Esophagus muscularis mucosa (tissue), 4 donors: ENCODE measurements around the gene TSPAN2. TPM values are rescaled to one million over a fixed set of nuclear protein-coding genes. Genes with fewer than 3 reads are reported as not detected.

ENCODE experiments used
- DNase-seq: peaks from one replicate; pipeline ENCODE4 v3.0.0-alpha.2; 2017; ENCODE audit errors: extremely low spot score
- H3K27ac ChIP-seq, 4 donors: fragments of 200-600 bp; sonication (generic); replicated peaks in 1 of 4; 1 replicate in 3 of 4; 2 replicates in 1 of 4; pipeline ENCODE4 v1.5.1; 2016 to 2019; ENCODE audit warnings: mild to moderate bottlenecking in 1 of 4
- H3K27me3 ChIP-seq, 4 donors: fragments of 200-600 bp; sonication (generic); one replicate each; pipeline versions ENCODE4 v1.5.1 to v1.6.0; 2016 to 2019
- H3K36me3 ChIP-seq, 4 donors: fragments of 200-600 bp; sonication (generic); one replicate each; pipeline ENCODE4 v1.5.1; 2016 to 2019
- H3K4me1 ChIP-seq, 4 donors: fragments of 200-600 bp; sonication (generic); one replicate each; pipeline ENCODE4 v1.5.1; 2016 to 2019
- H3K4me3 ChIP-seq, 4 donors: fragments of 200-600 bp; sonication (generic); 1 replicate in 2 of 4; 2 replicates in 2 of 4; pipeline ENCODE4 v1.5.1; 2016 to 2019; ENCODE audit warnings: mild to moderate bottlenecking in 4 of 4, moderate library complexity in 1 of 4
- H3K9me3 ChIP-seq, 4 donors: fragments of 200-600 bp; sonication (generic); 1 replicate in 3 of 4; 2 replicates in 1 of 4; pipeline ENCODE4 v1.5.1; 2016 to 2019
- CTCF ChIP-seq, 3 experiments: fragments of 200-600 bp in 2 of 3; fragments of 450-650 bp in 1 of 3; sonication (generic) in 2 of 3; IDR thresholded peaks; one replicate each; pipeline ENCODE4 v1.5.1; 2017 to 2019; ENCODE audit warnings: antibody characterized with exemption in 3 of 3, mild to moderate bottlenecking in 2 of 3, moderate library complexity in 1 of 3
- EP300 ChIP-seq: sonication (generic); formaldehyde crosslinking; IDR thresholded peaks from one replicate; pipeline ENCODE4 v1.6.1; 2017; ENCODE audit warnings: antibody characterized with exemption
- POLR2A ChIP-seq: fragments of 450-650 bp; IDR thresholded peaks from one replicate; pipeline ENCODE4 v1.6.1; 2017; ENCODE audit warnings: antibody characterized with exemption, moderate library complexity, mild to moderate bottlenecking, low read depth
- POLR2AphosphoS5 ChIP-seq, 2 donors: sonication (generic); formaldehyde crosslinking; IDR thresholded peaks; one replicate each; pipeline ENCODE4 v1.6.1; 2017; ENCODE audit warnings: antibody characterized with exemption in 2 of 2
- WGBS: methylation state at CpG from one replicate; pipeline ENCODE4 v1.1.5; 2018; 5-methylcytosine and 5-hydroxymethylcytosine counted together
- intact Hi-C: fragments of 100-400 bp; cut with DNase I; formaldehyde crosslinking; loops from one replicate; pipeline ENCODE4 v1.15.1; 2023
- total RNA-seq, 4 donors: library from RNA; depleted of rRNA; stranded (reverse); fragments of >200 nt; gene quantifications; one replicate each; pipeline versions ENCODE4 v1.1.0 to v1.2.1, GENCODE V29; 2016

The TSPAN2 gene
- total RNA-seq, 4 donors from 2014 or later, result 35.8 to 70.2 (median 66.7) TPM

GRCh38 chr1:115121793-115122192 lies 32.5 kb upstream of the TSPAN2 start:
- Histone ChIP-seq H3K4me1 (no peaks in the 10 kb centered on the region), H3K27ac (no peak overlapping the region), H3K27me3 (no peaks in the 10 kb centered on the region), H3K9me3 (peaks cover 0 to 27% (median 18%) of the 10 kb centered on the region in 4 donors), H3K36me3 (no peaks in the 10 kb centered on the region), H3K4me3 (no peak overlapping the region)
- no peak for DNase-seq
- TF ChIP-seq POLR2AphosphoS5 (IDR thresholded peaks at IDR 0.05) (no peak), POLR2A (no peak), CTCF (IDR thresholded peaks at IDR 0.05) (no peak), EP300 (no peak)
- intact Hi-C loops, result no loop called here

GRCh38 chr1:115120296-115120695 lies 31.0 kb upstream of the TSPAN2 start:
- Histone ChIP-seq H3K4me1 (no peaks in the 10 kb centered on the region), H3K27me3 (no peaks in the 10 kb centered on the region), H3K9me3 (peaks cover 0 to 27% (median 18%) of the 10 kb centered on the region in 4 donors), H3K4me3 (no peak overlapping the region), H3K27ac (no peak overlapping the region), H3K36me3 (no peaks in the 10 kb centered on the region)
- DNase-seq, result no peak
- TF ChIP-seq POLR2AphosphoS5 (IDR thresholded peaks at IDR 0.05) (no peak), CTCF (IDR thresholded peaks at IDR 0.05) (no peak), POLR2A (no peak)
- 71% methylated on average over 2 of the region's 2 CpGs for WGBS
- intact Hi-C loops, result no loop called here

GRCh38 chr1:115118611-115119010 lies 29.3 kb upstream of the TSPAN2 start:
- TF ChIP-seq CTCF (IDR thresholded peaks at IDR 0.05), result no peak
- no peak for TF ChIP-seq POLR2AphosphoS5 (IDR thresholded peaks at IDR 0.05)
- TF ChIP-seq POLR2A, result no peak
- no peak for TF ChIP-seq EP300
- Histone ChIP-seq H3K9me3 (peaks cover 0 to 27% (median 18%) of the 10 kb centered on the region in 4 donors), H3K36me3 (no peaks in the 10 kb centered on the region), H3K4me1 (no peaks in the 10 kb centered on the region), H3K4me3 (no peak overlapping the region), H3K27me3 (no peaks in the 10 kb centered on the region), H3K27ac (no peak overlapping the region)
- WGBS, result 94% methylated on average over 4 of the region's 4 CpGs
- intact Hi-C loops, result no loop called here
- no peak for DNase-seq

GRCh38 chr1:115118086-115118485 lies 28.8 kb upstream of the TSPAN2 start:
- no peak for DNase-seq
- intact Hi-C loops, result no loop called here
- H3K27me3 ChIP-seq, result no peaks in the 10 kb centered on the region
- H3K4me3 ChIP-seq, result no peak overlapping the region
- TF ChIP-seq CTCF (IDR thresholded peaks at IDR 0.05) (no peak), EP300 (no peak), POLR2A (no peak), POLR2AphosphoS5 (IDR thresholded peaks at IDR 0.05) (no peak)
- no peaks in the 10 kb centered on the region for H3K36me3 ChIP-seq
- peaks cover 0 to 22% (median 18%) of the 10 kb centered on the region in 4 donors for H3K9me3 ChIP-seq
- H3K27ac ChIP-seq, result no peak overlapping the region
- peaks cover 0 to 4% (median under 1%) of the 10 kb centered on the region in 4 donors for H3K4me1 ChIP-seq

DNA sequence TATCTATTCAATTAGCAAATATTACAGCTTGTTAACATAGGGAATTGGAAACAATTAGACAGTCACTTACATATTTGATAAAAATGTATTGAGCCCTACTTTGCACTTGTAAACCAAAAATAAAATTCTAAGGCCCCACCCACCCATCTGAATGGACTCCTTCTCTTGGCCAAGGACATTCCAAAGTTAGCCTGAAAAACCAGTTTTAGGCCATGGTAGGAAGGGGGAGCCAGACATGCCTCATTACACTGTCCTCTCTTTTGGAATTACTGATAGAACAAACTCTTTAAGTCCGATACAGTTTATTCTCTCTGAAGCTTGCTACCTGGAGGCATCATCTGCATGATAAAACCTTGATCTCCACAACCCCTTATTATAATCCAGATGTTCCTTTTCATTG lies 28.0 kb upstream of the TSPAN2 start:
- Histone ChIP-seq H3K36me3 (no peaks in the 10 kb centered on the region), H3K4me1 (peaks cover 0 to 11% (median 3%) of the 10 kb centered on the region in 4 donors), H3K9me3 (peaks cover 0 to 15% (median 14%) of the 10 kb centered on the region in 4 donors), H3K4me3 (no peak overlapping the region), H3K27me3 (no peaks in the 10 kb centered on the region), H3K27ac (no peak overlapping the region)
- 94% methylated on average over 1 of the region's 1 CpG for WGBS
- intact Hi-C loops, result no loop called here
- no peak for DNase-seq
- TF ChIP-seq CTCF (IDR thresholded peaks at IDR 0.05) (no peak), POLR2AphosphoS5 (IDR thresholded peaks at IDR 0.05) (no peak), POLR2A (no peak), EP300 (no peak)
